ENCODE measurements around the gene CRIM1.

- TF ChIP-seq POLR2AphosphoS5 (IDR thresholded peaks at IDR 0.05): no peak
- TF ChIP-seq, protein P1, sequence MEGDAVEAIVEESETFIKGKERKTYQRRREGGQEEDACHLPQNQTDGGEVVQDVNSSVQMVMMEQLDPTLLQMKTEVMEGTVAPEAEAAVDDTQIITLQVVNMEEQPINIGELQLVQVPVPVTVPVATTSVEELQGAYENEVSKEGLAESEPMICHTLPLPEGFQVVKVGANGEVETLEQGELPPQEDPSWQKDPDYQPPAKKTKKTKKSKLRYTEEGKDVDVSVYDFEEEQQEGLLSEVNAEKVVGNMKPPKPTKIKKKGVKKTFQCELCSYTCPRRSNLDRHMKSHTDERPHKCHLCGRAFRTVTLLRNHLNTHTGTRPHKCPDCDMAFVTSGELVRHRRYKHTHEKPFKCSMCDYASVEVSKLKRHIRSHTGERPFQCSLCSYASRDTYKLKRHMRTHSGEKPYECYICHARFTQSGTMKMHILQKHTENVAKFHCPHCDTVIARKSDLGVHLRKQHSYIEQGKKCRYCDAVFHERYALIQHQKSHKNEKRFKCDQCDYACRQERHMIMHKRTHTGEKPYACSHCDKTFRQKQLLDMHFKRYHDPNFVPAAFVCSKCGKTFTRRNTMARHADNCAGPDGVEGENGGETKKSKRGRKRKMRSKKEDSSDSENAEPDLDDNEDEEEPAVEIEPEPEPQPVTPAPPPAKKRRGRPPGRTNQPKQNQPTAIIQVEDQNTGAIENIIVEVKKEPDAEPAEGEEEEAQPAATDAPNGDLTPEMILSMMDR (IDR thresholded peaks at IDR 0.05): no peak
- TF ChIP-seq EP300 (IDR thresholded peaks at IDR 0.05): no peak
- TF ChIP-seq POLR2A (IDR thresholded peaks at IDR 0.05): no peak
Measured at GRCh38 chr2:36502081-36502480, 146.5 kb downstream of the CRIM1 start.

All from upper lobe of left lung (tissue), 4 donors.